Nucleus accumbens (tissue), 56 donors: ENCODE measurements around the gene RFC5.
"Not testable (repeated sequence)": the region's sequence is repeated elsewhere in the genome, so short reads cannot be mapped to it uniquely, and the experiment has no call there.

Experiments
- DNase-seq, 56 donors: peaks; one replicate each; lab custom pipeline; 2025; lab: John Stamatoyannopoulos, UW

Gene RFC5, protein sequence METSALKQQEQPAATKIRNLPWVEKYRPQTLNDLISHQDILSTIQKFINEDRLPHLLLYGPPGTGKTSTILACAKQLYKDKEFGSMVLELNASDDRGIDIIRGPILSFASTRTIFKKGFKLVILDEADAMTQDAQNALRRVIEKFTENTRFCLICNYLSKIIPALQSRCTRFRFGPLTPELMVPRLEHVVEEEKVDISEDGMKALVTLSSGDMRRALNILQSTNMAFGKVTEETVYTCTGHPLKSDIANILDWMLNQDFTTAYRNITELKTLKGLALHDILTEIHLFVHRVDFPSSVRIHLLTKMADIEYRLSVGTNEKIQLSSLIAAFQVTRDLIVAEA

DNA sequence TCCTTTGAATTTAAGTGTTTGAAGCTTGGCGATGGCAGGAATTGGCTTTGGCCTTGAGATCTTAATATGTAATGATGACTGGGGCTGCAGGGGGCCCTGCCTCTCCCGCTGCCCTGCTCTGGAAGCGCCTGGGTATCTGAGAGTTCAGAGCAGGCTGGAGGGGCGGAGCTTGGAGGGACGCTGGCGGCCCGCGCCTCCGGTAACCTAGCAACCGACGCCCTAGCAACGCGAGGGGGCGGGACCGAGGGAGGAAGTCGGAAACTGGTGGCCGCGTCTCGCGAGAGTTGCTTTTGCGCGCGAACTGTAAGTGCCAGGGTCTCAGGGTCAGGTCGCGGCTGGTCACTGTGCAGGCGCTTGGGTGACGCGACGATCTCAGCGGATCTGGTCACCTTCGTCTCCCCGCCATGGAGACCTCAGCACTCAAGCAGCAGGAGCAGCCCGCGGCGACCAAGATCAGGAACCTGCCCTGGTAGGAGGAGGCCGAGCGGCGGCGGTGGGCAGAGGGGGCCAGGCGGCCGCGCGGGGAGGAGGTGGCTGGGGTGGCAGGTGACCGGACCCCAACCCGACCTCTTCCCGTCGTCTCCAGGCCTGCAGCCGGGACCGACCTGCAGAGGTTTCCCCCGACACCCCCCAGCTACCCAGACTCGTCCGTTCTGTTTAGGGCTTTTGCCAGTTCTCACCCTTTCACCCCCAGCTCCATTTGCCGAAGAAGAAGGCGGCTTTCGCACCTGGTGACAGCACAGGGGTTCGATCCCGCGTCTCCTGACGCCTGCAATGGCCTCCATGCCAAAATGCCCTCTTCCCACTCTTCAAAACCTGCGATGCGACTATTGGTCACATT is at the start of gene RFC5:
RFC5 (plus strand) TSS at position 280 of the 841 bp plus-strand sequence; CDS start at position 405, 125 bp downstream.
- peak; percentile 24 to 97 (median 91) for DNase-seq

DNA sequence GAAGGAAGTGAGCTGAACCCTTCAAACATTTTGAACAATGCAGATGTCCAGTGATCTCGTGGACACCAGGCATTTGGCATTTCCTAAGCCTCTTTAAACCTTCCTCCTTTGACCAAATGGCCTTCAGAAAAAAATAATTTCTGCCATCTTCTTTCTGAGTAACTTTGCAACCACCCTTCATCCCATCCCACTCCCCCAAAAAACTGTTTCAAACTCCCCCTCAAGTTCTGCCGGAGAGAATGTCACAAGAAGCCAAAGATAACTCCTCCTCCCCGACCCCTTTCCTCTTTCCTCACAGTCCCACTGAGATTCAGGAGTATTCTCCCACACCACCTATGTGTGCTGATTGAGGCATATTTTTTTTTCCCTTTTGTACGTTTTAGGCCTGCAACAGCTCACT is 49.5 kb upstream of the RFC5 start:
- DNase-seq, result no peak

GRCh38 chr12:117967512-117967911 is 49.0 kb upstream of the RFC5 start:
- peak in 17 of 56 donors; percentile 1 to 20 (median 3) for DNase-seq

GRCh38 chr12:117968151-117968789 is 48.2 kb upstream of the RFC5 start:
- peak in 15 of 56 donors; percentile 0 to 27 (median 12) for DNase-seq

DNA sequence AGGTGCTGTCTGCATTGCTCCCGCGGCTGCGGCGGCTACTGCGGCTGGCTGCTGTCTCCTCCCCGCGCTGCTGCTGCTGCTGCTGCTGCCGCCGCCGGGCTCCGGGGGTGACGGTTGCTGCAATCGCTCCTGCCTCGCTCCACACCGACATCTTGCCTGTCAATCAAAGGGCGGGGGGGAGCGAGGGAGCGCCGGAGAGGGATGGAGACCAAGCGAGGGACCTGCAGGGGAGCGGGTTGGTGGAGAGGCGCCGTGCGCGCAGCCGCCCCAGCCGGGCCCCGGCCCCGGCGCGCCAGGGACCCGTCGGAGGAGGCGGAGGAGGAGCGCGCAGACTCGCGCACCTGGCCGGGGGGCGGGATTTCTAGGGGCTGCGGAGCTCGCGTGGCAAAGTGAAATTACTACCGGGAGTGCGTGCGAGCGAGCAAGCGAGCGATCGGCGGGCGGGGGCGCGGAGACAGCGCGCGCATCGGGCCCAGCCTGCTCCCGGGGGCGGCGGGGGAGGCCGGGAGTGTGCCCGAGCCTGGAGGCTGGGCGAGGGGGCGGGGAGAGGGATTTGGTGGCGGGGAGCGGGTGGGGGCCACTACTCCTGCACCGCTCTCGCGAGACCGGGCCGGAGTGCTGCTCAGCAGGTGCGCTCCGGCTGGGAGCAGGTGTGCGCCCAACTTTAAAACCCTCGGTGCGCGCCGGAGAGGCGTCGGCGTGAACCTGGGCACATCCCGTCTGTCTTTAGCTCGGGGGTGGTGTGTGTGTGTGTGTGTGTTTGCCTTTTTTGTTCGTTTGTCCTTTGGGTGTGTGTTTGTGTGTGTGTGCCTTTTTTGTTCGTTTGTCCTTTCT is 47.5 kb upstream of the RFC5 start, which contains the start of gene KSR2:
KSR2 (minus strand) TSS at position 165 of the 834 bp plus-strand sequence. CDS start 735 bp downstream, outside the sequence.
- peak in 51 of 56 donors; percentile 2 to 88 (median 64) for DNase-seq

DNA sequence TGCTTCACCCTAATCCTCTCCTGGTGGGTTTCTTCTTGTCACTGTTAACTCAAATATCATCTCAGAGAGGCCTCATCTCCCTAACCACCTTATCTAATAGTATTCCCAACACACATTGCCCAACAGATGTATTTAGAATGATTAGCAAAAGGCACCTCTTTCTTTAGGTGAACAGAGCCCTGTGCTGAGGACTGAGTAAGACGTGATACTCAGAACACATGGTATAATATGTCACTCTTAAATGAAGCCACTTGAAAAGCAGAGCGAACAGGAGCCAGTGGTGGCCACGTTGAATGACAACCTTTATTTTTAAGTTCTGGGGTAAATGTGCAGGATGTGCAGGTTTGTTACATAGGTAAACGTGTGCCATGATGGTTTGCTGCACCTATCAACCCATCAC is 46.2 kb upstream of the RFC5 start:
- no peak for DNase-seq

- DNase-seq, result no peak
Observed at GRCh38 chr12:117972301-117972700, 44.2 kb upstream of the RFC5 start.

DNA sequence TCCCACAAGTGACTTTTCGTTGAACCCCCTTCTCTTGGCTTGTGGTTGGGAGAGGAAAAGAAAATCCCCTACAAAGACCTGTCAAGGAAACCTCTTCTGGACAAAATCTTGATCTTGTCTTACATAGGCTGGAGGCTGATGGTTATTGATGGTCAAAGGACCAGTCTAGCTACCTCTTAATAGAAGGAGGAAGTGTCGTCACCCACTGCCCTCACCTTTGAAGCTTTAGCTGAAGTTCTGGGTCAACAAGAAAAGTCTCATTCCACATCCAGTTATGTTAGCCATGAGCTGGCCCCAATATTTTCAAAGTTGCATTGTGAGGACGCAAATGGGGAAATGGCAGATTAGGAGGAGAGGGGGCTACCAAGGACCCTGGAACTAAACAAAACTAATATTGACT is 41.5 kb upstream of the RFC5 start:
- no peak for DNase-seq

GRCh38 chr12:117977373-117977772 is 39.1 kb upstream of the RFC5 start:
- no peak for DNase-seq

DNA sequence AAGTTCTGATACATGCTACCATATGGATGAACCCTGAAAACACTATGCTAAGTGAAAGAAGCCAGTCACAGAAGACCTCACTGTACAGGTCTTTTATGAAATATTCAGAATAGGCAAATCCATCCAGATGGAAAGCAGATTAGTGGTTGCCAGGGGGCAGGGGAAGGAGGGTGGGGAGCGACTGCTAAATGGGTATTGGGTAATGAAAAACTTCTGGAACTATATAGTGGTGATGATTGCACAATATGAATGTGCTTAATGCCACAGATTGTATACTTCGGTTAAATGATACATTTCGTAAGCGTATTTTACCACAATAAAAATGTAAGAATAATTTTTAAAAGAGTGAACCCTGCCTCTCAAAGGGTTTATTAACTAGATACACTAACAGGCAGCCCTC is 35.9 kb upstream of the RFC5 start:
- no peak for DNase-seq

DNA sequence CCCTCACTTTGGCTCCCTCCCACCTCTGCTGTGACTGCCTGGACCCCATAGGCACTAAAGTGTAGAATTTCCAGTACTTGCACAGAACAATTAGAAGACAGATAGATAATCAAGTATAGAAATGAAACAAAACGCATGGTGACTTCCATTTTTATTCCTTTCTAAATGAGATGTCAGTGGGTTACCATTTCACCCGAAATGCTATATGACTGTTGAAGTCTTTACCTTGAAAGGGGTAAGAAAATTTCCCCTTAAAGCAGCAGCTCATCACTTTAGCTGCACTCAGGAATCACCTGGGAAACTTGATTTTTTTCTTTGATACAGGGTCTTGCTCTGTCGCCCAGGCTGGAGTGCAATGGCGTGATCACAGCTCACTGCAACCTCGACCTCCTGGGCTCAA is 35.2 kb upstream of the RFC5 start:
- DNase-seq, result no peak

DNA sequence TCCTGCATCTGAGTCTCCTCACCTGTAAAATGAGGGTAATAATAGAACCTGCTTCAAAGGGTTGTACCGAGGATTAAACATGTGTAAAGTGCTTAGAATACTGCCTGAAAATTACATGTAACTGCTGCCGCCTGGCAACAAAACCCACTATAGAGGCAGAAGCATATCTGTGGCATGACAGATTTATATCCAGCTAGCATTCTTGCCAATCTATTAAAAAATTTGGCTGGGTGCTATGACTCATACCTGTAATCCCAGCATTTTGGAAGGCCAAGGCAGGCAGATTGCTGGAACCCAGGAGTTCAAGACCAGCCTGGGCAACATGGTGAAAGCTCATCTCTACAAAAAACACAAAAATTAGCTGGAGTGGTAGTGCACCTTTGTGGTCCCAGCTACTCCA is 31.3 kb upstream of the RFC5 start:
- DNase-seq, result no peak

DNA sequence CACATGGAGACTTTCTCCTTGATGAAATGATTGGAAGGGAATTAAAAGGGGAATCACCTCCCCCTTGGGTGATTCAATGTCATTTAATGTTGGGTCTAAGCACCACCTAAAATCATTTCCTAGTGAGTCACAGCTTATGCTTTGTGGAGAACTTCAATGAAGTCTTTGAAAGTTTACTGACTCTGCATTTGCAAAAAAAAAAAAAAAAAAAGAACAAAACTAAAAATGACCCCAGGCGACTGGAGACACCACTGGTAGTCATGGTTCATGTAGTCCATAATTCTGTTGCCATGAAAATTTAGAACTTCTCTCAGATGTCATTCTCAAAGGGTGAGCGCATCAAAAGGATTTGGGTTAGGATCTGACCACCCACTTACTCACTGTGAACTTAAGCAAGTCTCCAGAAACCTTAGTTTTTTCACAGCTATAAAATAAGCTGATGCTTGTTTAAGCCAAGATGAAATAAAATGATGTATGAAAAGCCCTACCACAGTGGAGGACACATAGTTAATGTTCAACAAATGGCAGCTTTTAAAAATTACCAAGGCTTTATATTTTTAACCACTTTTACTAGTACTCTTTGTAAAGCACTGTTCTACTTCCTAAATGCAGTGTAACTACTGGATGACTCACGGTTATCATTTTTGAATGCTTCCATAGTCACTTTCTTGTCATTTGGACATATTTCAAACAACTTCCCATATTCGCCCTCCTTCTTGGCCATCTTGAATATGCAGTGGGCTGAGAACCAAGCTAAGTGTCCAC is 29.6 kb upstream of the RFC5 start:
- DNase-seq, result no peak

DNA sequence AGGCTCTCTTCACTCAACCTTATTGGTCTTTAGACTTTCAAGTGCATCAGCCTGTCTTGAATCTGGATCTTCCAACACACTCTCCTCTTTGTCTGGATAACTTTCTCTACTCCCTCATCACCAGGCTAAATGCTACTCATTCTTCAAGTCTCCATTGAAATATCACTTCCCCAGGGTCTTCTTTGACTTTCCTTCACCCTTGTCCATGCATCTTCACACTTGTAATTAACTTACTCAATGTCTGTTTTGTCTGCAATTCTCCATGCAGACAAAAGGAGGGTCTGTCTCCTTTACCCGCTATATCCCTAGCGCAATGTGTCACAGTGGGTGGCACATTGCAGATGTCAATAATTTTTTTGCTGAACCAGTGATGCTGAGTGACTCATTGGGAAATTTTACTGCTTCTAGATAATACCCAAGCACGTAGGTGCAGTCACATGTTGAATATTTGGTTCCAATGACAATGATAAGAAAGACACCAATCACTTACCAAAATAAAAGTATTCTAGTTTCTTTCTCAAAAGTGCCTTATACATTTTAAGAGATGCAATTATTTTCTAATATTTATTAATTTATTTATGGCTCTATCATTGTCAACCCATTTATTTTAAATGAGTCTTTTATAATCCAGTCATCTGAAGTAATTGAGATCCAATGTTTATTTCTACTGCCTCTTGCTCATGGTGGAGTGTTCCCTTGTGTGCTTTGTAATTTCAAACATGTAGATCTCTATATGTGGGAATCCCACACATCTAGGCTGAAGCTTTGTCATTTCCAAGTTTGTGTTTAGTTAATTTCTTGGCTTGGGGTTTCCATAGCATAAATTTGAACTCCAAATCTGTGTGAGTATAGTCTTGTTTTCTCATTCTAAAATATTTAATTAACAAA is 21.7 kb upstream of the RFC5 start:
- no peak for DNase-seq

DNA sequence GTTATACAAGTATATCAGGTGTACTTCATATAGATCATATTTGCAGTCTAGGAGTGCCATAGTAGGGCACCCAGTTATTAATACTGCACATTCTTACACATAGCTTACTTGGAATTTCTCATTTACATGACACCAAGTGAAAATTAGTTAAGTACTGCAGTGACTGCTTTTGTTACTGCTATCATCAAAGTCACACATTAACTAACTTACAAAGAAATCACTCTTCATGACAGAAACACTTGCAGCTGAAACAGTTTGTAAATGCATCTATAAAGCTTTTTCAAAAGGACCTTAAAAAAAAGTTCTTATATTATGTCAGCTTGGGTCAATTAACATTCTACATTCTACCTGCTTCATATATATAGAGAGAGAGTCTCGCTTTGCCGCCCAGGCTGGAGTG is 17.8 kb upstream of the RFC5 start:
- DNase-seq, result no peak

GRCh38 chr12:117999806-118000205 is 16.7 kb upstream of the RFC5 start:
- not testable (repeated sequence) for DNase-seq

DNA sequence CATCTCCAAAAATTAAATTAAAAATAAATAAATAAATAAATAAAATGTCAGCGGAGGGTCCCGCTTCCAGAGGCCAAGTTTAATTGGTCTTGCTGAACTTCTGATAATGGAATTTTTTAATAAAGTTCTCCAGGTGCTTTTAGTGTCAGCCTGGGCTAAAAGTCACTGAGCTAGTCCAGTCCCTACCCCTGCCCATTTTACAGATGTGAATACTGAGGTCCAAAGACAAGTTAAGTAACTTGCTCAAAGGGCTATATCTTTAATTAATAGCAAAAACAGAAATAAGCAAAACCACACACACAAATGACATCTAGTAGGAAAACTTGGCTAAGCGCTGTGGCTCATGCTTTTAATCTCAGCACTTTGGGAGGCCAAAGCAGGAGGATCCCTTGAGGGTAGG is 5.6 kb upstream of the RFC5 start:
- DNase-seq, result no peak

DNA sequence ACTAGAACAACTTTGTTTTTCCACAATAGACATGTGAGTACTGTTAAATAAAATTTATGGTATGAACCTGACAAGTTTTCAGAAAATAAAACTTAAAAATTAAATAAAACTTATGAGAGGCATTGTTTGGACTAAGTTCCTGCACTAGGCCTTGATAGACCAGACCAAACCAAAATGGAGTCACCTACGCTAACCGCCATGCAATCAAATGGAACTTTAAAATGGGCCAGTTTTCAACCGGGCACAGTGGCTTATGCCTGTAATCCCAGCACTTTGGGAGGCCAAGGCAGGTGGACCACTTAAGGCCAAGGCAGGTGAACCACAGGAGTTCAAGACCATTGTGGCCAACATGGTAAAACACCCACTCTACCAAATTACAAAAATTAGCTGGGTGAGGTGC is 5.1 kb upstream of the RFC5 start:
- DNase-seq, result no peak
